Neural progenitor cell (in vitro differentiated cells): ENCODE measurements around the gene MIER3.

Experiments used
- CTCF ChIP-seq: fragments of 200-600 bp; sonication (generic); IDR thresholded peaks from 2 replicates; pipeline ENCODE4 v1.5.1; 2017; ENCODE audit warnings: antibody characterized with exemption, mild to moderate bottlenecking
- EZH2 ChIP-seq: fragments of 200-600 bp; sonication (generic); IDR thresholded peaks from 2 replicates; pipeline ENCODE4 v1.6.1; 2017; ENCODE audit warnings: antibody characterized with exemption, mild to moderate bottlenecking, moderate library complexity
- EZH2phosphoT487 ChIP-seq: fragments of 200-600 bp; sonication (generic); IDR thresholded peaks from 2 replicates; pipeline ENCODE4 v1.6.1; 2017; ENCODE audit warnings: antibody characterized with exemption

- no peak for TF ChIP-seq CTCF
- TF ChIP-seq EZH2, result no peak
- TF ChIP-seq EZH2phosphoT487, result no peak
Observed at GRCh38 chr5:56898213-56898612, 53.7 kb downstream of the MIER3 start.
